Neural cell (in vitro differentiated cells): Measurements from ENCODE around the gene H2BK1. TPM values are rescaled to one million over a fixed set of nuclear protein-coding genes. Genes with fewer than 3 reads are reported as not detected.

Experiments used
- H2AFZ ChIP-seq: fragments of 200-600, 300-800 bp; sonication (generic), shearing (Covaris generic); 2 replicates; pipeline ENCODE4 v1.6.0; 2014; ENCODE audit warnings: low read depth, mild to moderate bottlenecking, antibody characterized with exemption, low read length, moderate library complexity
- H3F3A ChIP-seq: fragments of 200-600 bp; shearing (Covaris generic); 2 replicates; pipeline ENCODE4 v1.6.1; 2016; ENCODE audit warnings: mild to moderate bottlenecking, moderate library complexity, mixed read lengths, antibody characterized with exemption, low read length; ENCODE audit not compliant: insufficient read depth, poor library complexity, severe bottlenecking
- H3K27ac ChIP-seq: fragments of 200-600, 300-800 bp; sonication (generic), shearing (Covaris generic); 2 replicates; pipeline ENCODE4 v1.5.1; 2014; ENCODE audit warnings: mild to moderate bottlenecking, low read length, moderate library complexity
- H3K27me3 ChIP-seq: fragments of 300-800, 200-600 bp; sonication (generic), shearing (Covaris generic); 2 replicates; pipeline ENCODE4 v1.6.0; 2014; ENCODE audit warnings: mild to moderate bottlenecking, low read depth, low read length, moderate library complexity; ENCODE audit not compliant: insufficient read depth
- H3K36me3 ChIP-seq: fragments of 300-800, 200-600 bp; sonication (generic), shearing (Covaris generic); 2 replicates; pipeline ENCODE4 v1.5.1; 2014; ENCODE audit warnings: mild to moderate bottlenecking, antibody characterized with exemption, low read length, moderate library complexity; ENCODE audit not compliant: insufficient read depth
- H3K4me2 ChIP-seq: fragments of 300-800, 200-600 bp; sonication (generic), shearing (Covaris generic); 2 replicates; pipeline ENCODE4 v1.6.0; 2014; ENCODE audit warnings: mild to moderate bottlenecking, low read length
- H3K4me3 ChIP-seq: fragments of 300-800, 200-600 bp; sonication (generic), shearing (Covaris generic); 2 replicates; pipeline ENCODE4 v1.5.1; 2014; ENCODE audit warnings: mild to moderate bottlenecking, low read length, moderate library complexity
- H3K79me2 ChIP-seq: fragments of 200-600 bp; shearing (Covaris generic); replicated peaks from 2 replicates; pipeline ENCODE4 v1.6.0; 2014; ENCODE audit warnings: mild to moderate bottlenecking, low read length, moderate library complexity; ENCODE audit not compliant: insufficient read depth
- H3K9ac ChIP-seq: fragments of 300-800, 200-600 bp; sonication (generic), shearing (Covaris generic); 2 replicates; pipeline ENCODE4 v1.6.1; 2016; ENCODE audit warnings: mild to moderate bottlenecking, low read length, mixed read lengths
- H3K9me2 ChIP-seq: fragments of 200-600 bp; shearing (Covaris generic); 2 replicates; pipeline ENCODE4 v1.6.1; 2016; ENCODE audit warnings: mild to moderate bottlenecking, low read length, mixed read lengths; ENCODE audit not compliant: insufficient read depth
- H3K9me3 ChIP-seq: fragments of 200-600, 300-800 bp; sonication (generic), shearing (Covaris generic); 2 replicates; pipeline ENCODE4 v1.6.1; 2016; ENCODE audit warnings: mild to moderate bottlenecking, mixed run types, low read length, moderate library complexity, mixed read lengths
- H4K20me1 ChIP-seq: fragments of 200-600 bp; shearing (Covaris generic); 2 replicates; pipeline ENCODE4 v1.6.1; 2016; ENCODE audit warnings: mild to moderate bottlenecking, mixed run types; ENCODE audit not compliant: insufficient read depth
- CTCF ChIP-seq: fragments of 450-650 bp; IDR thresholded peaks from 2 replicates; pipeline ENCODE4 v1.5.1; 2014; ENCODE audit warnings: antibody characterized with exemption, mild to moderate bottlenecking, moderate library complexity; ENCODE audit not compliant: poor library complexity, severe bottlenecking
- EP300 ChIP-seq: fragments of 450-650 bp; conservative IDR thresholded peaks from 2 replicates; pipeline ENCODE4 v1.6.1; 2014; ENCODE audit warnings: antibody characterized with exemption, mild to moderate bottlenecking, moderate library complexity; ENCODE audit not compliant: poor library complexity, severe bottlenecking
- EZH2 ChIP-seq: fragments of 200-600, 300-800 bp; shearing (Covaris generic), sonication (generic); IDR thresholded peaks from 2 replicates; pipeline ENCODE4 v1.6.1; 2014; ENCODE audit warnings: antibody characterized with exemption, low read length, borderline replicate concordance, mild to moderate bottlenecking; ENCODE audit not compliant: insufficient read depth, poor library complexity, severe bottlenecking
- MXI1 ChIP-seq: fragments of 450-650 bp; conservative IDR thresholded peaks from 2 replicates; pipeline ENCODE4 v1.6.1; 2014; ENCODE audit warnings: antibody characterized with exemption, mild to moderate bottlenecking; ENCODE audit not compliant: poor library complexity, severe bottlenecking
- POLR2AphosphoS5 ChIP-seq: IDR thresholded peaks from 2 replicates; pipeline ENCODE4 v1.6.1; 2012
- RAD21 ChIP-seq: fragments of 450-650 bp; conservative IDR thresholded peaks from 2 replicates; pipeline ENCODE4 v1.6.1; 2014; ENCODE audit warnings: antibody characterized with exemption, mild to moderate bottlenecking, moderate library complexity
- REST ChIP-seq: IDR thresholded peaks from 2 replicates; pipeline ENCODE4 v1.6.1; 2012; ENCODE audit warnings: borderline replicate concordance
- SMC3 ChIP-seq: fragments of 450-650 bp; conservative IDR thresholded peaks from 2 replicates; pipeline ENCODE4 v1.6.1; 2014; ENCODE audit warnings: antibody characterized with exemption, mild to moderate bottlenecking, moderate library complexity; ENCODE audit not compliant: poor library complexity
- TAF1 ChIP-seq: IDR thresholded peaks from 2 replicates; pipeline ENCODE4 v1.6.1; 2012; ENCODE audit warnings: low read depth
- polyA plus RNA-seq: library from polyadenylated mRNA; depleted of rRNA; stranded (reverse); fragments of >200 nt; gene quantifications from 2 replicates; pipeline ENCODE4 v1.2.3, GENCODE V29; 2014

Gene H2BK1
- polyA plus RNA-seq, 1 donor from 2014 or later: not detected

- Histone ChIP-seq H3K27me3 (no peaks in the 10 kb centered on the region), H3K27ac (no peak overlapping the region), H3K4me2 (no peak overlapping the region), H3K9ac (no peak overlapping the region), H2AFZ (no peak overlapping the region), H3F3A (no peaks in the 10 kb centered on the region), H3K9me2 (no peaks in the 10 kb centered on the region), H4K20me1 (no peaks in the 10 kb centered on the region), H3K9me3 (no peaks in the 10 kb centered on the region), H3K4me3 (no peak overlapping the region), H3K36me3 (no peaks in the 10 kb centered on the region), H3K79me2 (peaks cover 16% of the 10 kb centered on the region)
- TF ChIP-seq SMC3: no peak
- no peak for TF ChIP-seq EP300
- no peak for TF ChIP-seq RAD21
- no peak for TF ChIP-seq REST
- no peak for TF ChIP-seq MXI1
- TF ChIP-seq TAF1: no peak
Measured at GRCh38 chr7:151238190-151238810, 28.0 kb upstream of the H2BK1 start.

GRCh38 chr7:151237244-151238189 is 27.2 kb upstream of the H2BK1 start:
- no peaks in the 10 kb centered on the region for H3K9me3 ChIP-seq
- H3K9me2 ChIP-seq: no peaks in the 10 kb centered on the region
- H4K20me1 ChIP-seq: no peaks in the 10 kb centered on the region
- H3K4me2 ChIP-seq: no peak overlapping the region
- no peak overlapping the region for H3K4me3 ChIP-seq
- TF ChIP-seq EZH2: no peak
- no peak for TF ChIP-seq CTCF
- TF ChIP-seq TAF1: no peak
- no peak for TF ChIP-seq REST
- no peak for TF ChIP-seq EP300
- TF ChIP-seq POLR2AphosphoS5: peak; percentile 10
- H3K79me2 ChIP-seq: peaks cover 23% of the 10 kb centered on the region
- no peaks in the 10 kb centered on the region for H3K27me3 ChIP-seq
- no peak overlapping the region for H3K9ac ChIP-seq
- H3K36me3 ChIP-seq: no peaks in the 10 kb centered on the region
- H3F3A ChIP-seq: no peaks in the 10 kb centered on the region
- no peak overlapping the region for H3K27ac ChIP-seq
- no peak overlapping the region for H2AFZ ChIP-seq
